OCI-LY3 (cell line): ENCODE data around the gene SDK1.

Source experiments
- H2AFZ ChIP-seq: fragments of 200-600, 300-600 bp; shearing (Covaris generic); 2 replicates; pipeline ENCODE4 v1.6.0; 2014; ENCODE audit warnings: antibody characterized with exemption, low read depth, low read length
- H3K27ac ChIP-seq: fragments of 200-600, 300-600 bp; sonication (generic); 2 replicates; pipeline ENCODE4 v1.5.1; 2014; ENCODE audit warnings: mild to moderate bottlenecking, low read length, moderate library complexity, mixed read lengths
- H3K27me3 ChIP-seq: fragments of 200-600, 300-600 bp; sonication (generic); 2 replicates; pipeline ENCODE4 v1.6.1; 2014; ENCODE audit warnings: low read depth, low read length, mixed read lengths
- H3K36me3 ChIP-seq: fragments of 200-600, 300-600 bp; sonication (generic); replicated peaks from 2 replicates; pipeline ENCODE3; 2014; ENCODE audit warnings: low read depth, low read length, mixed read lengths
- H3K4me1 ChIP-seq: fragments of 300-600, 200-600 bp; sonication (generic); 2 replicates; pipeline ENCODE4 v1.6.1; 2014; ENCODE audit warnings: low read length, mixed read lengths
- H3K4me2 ChIP-seq: fragments of 200-600, 300-600 bp; sonication (generic); 2 replicates; pipeline ENCODE4 v1.6.1; 2014; ENCODE audit warnings: low read length, mixed read lengths
- H3K4me3 ChIP-seq: fragments of 300-600, 200-600 bp; sonication (generic); 2 replicates; pipeline ENCODE4 v1.5.1; 2014; ENCODE audit warnings: antibody characterized with exemption, mild to moderate bottlenecking, low read length, moderate library complexity
- H3K79me2 ChIP-seq: fragments of 300-600, 200-600 bp; shearing (Covaris generic); 2 replicates; pipeline ENCODE4 v1.6.1; 2014; ENCODE audit warnings: mild to moderate bottlenecking, low read length, mixed read lengths
- H3K9ac ChIP-seq: fragments of 300-600, 200-600 bp; shearing (Covaris generic); 2 replicates; pipeline ENCODE4 v1.6.0; 2014; ENCODE audit warnings: mild to moderate bottlenecking, low read length, moderate library complexity
- H3K9me3 ChIP-seq: fragments of 200-600, 300-600 bp; shearing (Covaris generic); 2 replicates; pipeline ENCODE4 v1.6.1; 2014; ENCODE audit warnings: low read length, mixed read lengths; ENCODE audit not compliant: insufficient read depth
- H4K20me1 ChIP-seq: fragments of 200-600, 300-600 bp; sonication (generic); 2 replicates; pipeline ENCODE4 v1.6.1; 2016; ENCODE audit warnings: low read length, mixed read lengths; ENCODE audit not compliant: insufficient read depth
- EZH2phosphoT487 ChIP-seq: fragments of 200-600 bp; shearing (Covaris generic); IDR thresholded peaks from 2 replicates; pipeline ENCODE4 v1.6.1; 2018; ENCODE audit warnings: antibody characterized with exemption, mixed run types, low read depth
- TF ChIP-seq, protein P1 (sequence below): fragments of 200-600, 300-600 bp; sonication (generic); IDR thresholded peaks from 2 replicates; pipeline ENCODE4 v1.5.1; 2014; ENCODE audit warnings: antibody characterized with exemption, low read length, low read depth

The SDK1 gene

DNA sequence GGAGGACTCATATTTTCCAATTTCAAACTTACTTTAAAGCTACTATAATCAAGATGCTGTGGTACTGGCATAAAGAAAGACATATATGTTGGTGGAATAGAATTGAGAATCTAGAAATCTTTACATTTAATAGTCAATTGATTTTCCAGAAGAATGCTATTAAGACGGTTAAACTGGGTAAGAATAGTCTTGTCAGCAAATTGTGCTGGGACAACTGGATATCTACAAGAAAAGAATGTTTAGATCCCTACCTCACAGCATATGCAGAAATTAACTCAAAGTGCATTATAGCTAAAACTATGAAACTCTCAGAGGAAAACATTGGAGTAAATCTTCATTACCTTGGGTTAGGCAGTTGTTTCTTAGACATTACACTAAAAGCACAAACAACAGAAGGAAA is 203.3 kb downstream of the SDK1 start:
- Histone ChIP-seq H3K4me3 (no peak overlapping the region), H3K36me3 (no peaks in the 10 kb centered on the region), H3K4me2 (no peak overlapping the region), H3K9ac (no peak overlapping the region), H3K27me3 (no peaks in the 10 kb centered on the region), H3K9me3 (no peaks in the 10 kb centered on the region), H3K27ac (no peak overlapping the region), H3K79me2 (no peaks in the 10 kb centered on the region), H2AFZ (no peak overlapping the region), H4K20me1 (no peaks in the 10 kb centered on the region), H3K4me1 (no peaks in the 10 kb centered on the region)
- TF ChIP-seq, protein P1, sequence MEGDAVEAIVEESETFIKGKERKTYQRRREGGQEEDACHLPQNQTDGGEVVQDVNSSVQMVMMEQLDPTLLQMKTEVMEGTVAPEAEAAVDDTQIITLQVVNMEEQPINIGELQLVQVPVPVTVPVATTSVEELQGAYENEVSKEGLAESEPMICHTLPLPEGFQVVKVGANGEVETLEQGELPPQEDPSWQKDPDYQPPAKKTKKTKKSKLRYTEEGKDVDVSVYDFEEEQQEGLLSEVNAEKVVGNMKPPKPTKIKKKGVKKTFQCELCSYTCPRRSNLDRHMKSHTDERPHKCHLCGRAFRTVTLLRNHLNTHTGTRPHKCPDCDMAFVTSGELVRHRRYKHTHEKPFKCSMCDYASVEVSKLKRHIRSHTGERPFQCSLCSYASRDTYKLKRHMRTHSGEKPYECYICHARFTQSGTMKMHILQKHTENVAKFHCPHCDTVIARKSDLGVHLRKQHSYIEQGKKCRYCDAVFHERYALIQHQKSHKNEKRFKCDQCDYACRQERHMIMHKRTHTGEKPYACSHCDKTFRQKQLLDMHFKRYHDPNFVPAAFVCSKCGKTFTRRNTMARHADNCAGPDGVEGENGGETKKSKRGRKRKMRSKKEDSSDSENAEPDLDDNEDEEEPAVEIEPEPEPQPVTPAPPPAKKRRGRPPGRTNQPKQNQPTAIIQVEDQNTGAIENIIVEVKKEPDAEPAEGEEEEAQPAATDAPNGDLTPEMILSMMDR = no peak
- TF ChIP-seq EZH2phosphoT487 = no peak

DNA sequence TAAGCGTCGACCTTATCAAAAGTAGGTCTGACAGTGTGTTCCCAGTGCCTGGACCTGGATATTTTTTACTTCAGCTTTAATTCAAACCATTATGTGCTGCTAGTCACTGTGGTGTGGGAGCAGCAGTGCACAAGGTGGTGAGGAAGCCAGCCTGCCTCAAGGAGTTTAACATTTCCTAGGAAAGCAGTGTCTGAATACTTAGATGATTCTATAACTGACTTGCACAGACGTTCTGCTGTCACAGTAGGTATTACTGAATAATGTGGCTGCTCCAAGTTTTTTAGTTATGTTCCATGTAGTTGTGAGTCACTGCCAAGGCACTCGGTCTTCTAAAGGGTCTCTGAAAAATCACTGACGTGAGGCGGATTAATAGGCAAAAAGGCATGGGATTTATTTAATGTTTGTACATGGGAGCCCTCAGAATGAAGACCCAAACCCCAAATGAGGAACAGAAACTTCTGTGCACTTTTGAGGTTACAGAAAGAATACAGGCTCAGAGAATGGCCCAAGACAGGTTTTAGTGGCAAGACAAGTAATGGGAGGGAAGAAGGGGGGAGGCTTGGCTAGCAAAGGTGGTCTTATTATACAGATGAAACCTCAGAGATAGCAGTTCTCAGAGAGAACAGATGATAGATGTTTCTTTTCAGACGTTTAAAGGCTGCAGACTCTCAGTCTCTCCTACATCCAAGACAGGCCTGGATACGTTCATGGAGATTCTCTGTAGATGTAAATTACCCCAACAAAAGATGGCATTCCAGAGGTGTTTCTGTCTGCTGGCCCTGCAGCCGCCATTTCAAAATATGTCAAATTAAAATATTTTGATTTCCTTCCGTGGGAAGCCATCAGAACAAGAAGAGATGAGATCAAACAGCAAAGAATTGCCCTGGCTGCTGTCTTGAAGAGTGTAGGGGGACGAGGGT is 209.3 kb downstream of the SDK1 start:
- Histone ChIP-seq H4K20me1 (no peaks in the 10 kb centered on the region), H3K36me3 (no peaks in the 10 kb centered on the region), H3K27me3 (no peaks in the 10 kb centered on the region), H3K27ac (no peak overlapping the region), H2AFZ (no peak overlapping the region), H3K4me1 (no peaks in the 10 kb centered on the region), H3K9ac (no peak overlapping the region), H3K79me2 (no peaks in the 10 kb centered on the region), H3K4me3 (no peak overlapping the region), H3K4me2 (no peak overlapping the region), H3K9me3 (no peaks in the 10 kb centered on the region)
- TF ChIP-seq, protein P1 = no peak
- no peak for TF ChIP-seq EZH2phosphoT487

DNA sequence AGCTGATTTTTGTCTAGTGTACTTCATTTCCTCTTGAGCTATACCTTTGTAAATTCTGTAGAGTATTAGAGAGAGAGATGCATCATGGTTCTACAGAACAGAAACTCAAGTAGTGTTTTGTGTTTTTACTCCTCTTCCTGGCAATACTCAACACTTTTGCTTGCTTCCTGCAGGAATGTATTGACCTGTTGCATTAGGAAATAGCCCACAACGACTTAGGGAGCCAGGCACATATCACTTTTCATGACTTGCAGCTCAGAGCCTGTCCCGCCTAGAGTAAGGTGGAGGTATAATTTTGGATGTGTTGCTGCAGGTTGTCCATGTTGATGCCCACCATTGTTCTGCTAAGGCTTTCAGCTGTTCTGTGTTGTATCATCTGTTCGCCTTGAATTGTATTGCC is 216.3 kb downstream of the SDK1 start:
- TF ChIP-seq, protein P1 = no peak
- TF ChIP-seq EZH2phosphoT487 = no peak
- Histone ChIP-seq H4K20me1 (no peaks in the 10 kb centered on the region), H3K4me2 (no peak overlapping the region), H2AFZ (no peak overlapping the region), H3K27ac (no peak overlapping the region), H3K9ac (no peak overlapping the region), H3K79me2 (no peaks in the 10 kb centered on the region), H3K4me1 (no peaks in the 10 kb centered on the region), H3K4me3 (no peak overlapping the region), H3K9me3 (no peaks in the 10 kb centered on the region), H3K27me3 (no peaks in the 10 kb centered on the region), H3K36me3 (no peaks in the 10 kb centered on the region)

DNA sequence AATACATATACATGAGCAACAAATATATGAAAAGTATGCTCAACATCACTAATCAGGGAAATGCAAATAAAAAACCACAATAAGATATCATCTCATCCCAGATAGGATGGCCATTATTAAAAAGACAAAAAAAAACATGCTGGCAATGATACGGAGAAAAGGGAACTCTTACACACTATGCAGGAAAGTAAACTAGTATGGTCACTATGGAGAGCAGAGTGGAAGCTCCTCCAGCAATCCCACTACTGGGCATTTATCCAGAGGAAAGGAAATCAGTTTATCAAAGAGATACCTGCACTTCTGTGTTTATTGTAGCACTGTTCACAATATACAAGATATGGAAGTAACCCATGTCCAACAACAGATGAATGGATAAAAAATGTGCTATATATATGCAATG is 217.5 kb downstream of the SDK1 start:
- no peaks in the 10 kb centered on the region for H3K27me3 ChIP-seq
- H3K4me2 ChIP-seq = no peak overlapping the region
- TF ChIP-seq, protein P1 = no peak
- TF ChIP-seq EZH2phosphoT487 = no peak
- no peak overlapping the region for H3K27ac ChIP-seq
- no peak overlapping the region for H2AFZ ChIP-seq
- no peak overlapping the region for H3K4me3 ChIP-seq
- no peak overlapping the region for H3K9ac ChIP-seq
- no peaks in the 10 kb centered on the region for H3K4me1 ChIP-seq
- H3K36me3 ChIP-seq = no peaks in the 10 kb centered on the region
- no peaks in the 10 kb centered on the region for H3K9me3 ChIP-seq
- H4K20me1 ChIP-seq = no peaks in the 10 kb centered on the region
- H3K79me2 ChIP-seq = no peaks in the 10 kb centered on the region
